Epithelial cell of proximal tubule (primary cell): ENCODE results near the gene MTCL1. TPM values are rescaled to one million over a fixed set of nuclear protein-coding genes. Genes with fewer than 3 reads are reported as not detected.

Experiments
- DNase-seq: peaks from one replicate; pipeline ENCODE4 v3.0.0-alpha.2; 2011; ENCODE audit warnings: low read depth
- H3K4me3 ChIP-seq: 2 replicates; pipeline ENCODE4 v1.5.1; 2011; ENCODE audit warnings: low read depth, mild to moderate bottlenecking, low read length
- total RNA-seq: library from RNA; depleted of rRNA; stranded (reverse); fragments of >200 nt; gene quantifications from 2 replicates; pipeline ENCODE4 v1.2.3, GENCODE V29; 2015
- TF ChIP-seq, protein P1 (sequence below): conservative IDR thresholded peaks from 2 replicates; pipeline ENCODE4 v1.5.1; 2012; ENCODE audit warnings: low read depth, mild to moderate bottlenecking, low read length

Gene MTCL1
- total RNA-seq, 1 donor from 2014 or later: 60.1 TPM

DNA sequence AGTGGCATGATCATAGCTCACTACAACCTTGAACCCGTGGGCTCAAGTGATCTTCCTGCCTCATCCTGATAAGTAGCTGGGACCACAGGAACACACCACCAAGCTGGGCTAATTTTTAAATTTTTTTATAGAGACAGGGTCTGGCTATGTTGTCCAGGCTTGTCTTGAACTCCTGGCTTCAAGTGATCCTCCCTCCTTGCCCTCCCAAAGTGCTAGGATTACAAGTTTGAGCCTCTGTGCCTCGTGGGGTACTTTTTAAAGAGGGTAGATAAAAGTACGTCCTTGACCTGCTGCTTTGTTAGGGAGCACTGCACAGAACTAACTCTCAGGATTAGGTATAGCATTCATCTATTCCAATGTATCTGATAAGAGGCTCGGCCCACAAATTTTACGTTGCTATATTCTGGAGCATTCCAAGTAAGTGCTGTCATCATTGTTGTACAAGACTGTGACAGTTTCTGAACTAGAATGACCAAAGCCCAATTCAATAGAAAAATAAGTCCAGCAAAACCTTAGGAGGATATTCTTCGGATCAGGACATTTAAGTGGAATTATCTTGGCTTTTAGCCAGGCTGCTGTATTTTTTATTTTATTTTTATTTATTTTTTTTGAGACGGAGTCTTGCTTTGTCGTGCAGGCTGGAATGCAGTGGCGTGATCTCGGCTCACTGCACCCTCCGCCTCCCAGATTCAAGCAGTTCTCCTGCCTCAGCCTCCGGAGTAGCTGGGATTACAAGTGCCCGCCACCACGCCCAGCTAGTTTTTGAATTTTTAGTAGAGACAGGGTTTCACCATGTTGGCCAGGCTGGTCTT lies 4.1 kb downstream of the MTCL1 start:
- H3K4me3 ChIP-seq: no peak overlapping the region
- TF ChIP-seq, protein P1, sequence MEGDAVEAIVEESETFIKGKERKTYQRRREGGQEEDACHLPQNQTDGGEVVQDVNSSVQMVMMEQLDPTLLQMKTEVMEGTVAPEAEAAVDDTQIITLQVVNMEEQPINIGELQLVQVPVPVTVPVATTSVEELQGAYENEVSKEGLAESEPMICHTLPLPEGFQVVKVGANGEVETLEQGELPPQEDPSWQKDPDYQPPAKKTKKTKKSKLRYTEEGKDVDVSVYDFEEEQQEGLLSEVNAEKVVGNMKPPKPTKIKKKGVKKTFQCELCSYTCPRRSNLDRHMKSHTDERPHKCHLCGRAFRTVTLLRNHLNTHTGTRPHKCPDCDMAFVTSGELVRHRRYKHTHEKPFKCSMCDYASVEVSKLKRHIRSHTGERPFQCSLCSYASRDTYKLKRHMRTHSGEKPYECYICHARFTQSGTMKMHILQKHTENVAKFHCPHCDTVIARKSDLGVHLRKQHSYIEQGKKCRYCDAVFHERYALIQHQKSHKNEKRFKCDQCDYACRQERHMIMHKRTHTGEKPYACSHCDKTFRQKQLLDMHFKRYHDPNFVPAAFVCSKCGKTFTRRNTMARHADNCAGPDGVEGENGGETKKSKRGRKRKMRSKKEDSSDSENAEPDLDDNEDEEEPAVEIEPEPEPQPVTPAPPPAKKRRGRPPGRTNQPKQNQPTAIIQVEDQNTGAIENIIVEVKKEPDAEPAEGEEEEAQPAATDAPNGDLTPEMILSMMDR: no peak
- DNase-seq: no peak

DNA sequence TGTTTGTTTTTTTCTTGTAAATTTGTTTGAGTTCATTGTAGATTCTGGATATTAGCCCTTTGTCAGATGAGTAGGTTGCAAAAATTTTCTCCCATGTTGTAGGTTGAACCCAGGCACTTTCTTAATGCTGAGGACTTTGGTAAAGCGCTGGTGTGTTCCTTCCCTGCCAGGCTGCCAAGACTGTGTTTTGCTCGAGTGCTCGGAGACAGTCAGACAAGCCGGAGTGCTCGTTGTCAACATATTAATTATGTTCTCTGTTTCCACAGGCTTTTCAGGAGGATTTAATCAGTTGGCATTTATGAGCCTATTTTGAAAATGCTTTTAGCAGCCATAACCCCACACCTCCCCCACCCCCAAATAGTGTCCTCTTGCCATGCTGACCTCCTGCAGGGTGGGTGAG lies 6.4 kb downstream of the MTCL1 start:
- no peak for DNase-seq
- TF ChIP-seq, protein P1: no peak
- no peak overlapping the region for H3K4me3 ChIP-seq

DNA sequence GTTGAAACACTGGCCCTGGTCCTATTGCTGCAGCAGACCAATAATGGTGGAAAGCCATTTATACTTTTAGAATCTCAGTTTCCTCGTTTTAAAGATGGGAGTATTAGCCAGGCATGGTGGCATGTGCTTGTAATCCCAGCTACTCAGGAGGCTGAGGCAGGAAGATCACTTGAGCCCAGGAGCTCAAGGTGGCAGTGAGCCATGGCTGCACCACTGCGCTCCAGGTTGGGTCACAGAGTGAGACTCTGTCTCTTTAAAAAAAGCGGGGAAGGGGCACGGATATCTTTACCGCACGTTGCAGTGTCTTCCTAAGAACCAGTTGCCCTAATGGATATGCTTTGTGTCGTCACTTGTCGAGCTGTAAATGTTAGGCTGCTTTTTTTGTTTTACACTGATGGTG lies 8.3 kb downstream of the MTCL1 start:
- DNase-seq: no peak
- TF ChIP-seq, protein P1: no peak
- no peak overlapping the region for H3K4me3 ChIP-seq

DNA sequence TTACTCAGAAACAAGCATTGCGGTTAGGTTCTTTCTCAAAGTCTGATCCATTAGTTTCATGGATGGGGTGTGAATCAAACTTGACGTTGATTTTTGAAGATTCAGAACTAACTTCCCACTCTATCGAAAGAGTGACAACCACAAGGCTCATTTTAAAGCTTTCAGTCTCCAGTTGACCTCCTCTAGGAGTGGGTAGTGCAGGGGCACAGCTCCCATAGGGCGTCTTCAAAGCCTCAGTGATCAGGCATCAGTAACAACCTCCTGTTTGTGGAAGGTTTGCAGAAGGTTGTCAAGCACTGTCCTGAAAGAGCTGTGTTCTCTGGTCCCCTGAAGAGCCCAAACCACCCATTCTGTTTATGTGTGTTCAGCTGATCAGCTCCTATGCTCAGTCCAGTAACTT lies 10.2 kb downstream of the MTCL1 start:
- no peak overlapping the region for H3K4me3 ChIP-seq
- no peak for DNase-seq
- TF ChIP-seq, protein P1: no peak

DNA sequence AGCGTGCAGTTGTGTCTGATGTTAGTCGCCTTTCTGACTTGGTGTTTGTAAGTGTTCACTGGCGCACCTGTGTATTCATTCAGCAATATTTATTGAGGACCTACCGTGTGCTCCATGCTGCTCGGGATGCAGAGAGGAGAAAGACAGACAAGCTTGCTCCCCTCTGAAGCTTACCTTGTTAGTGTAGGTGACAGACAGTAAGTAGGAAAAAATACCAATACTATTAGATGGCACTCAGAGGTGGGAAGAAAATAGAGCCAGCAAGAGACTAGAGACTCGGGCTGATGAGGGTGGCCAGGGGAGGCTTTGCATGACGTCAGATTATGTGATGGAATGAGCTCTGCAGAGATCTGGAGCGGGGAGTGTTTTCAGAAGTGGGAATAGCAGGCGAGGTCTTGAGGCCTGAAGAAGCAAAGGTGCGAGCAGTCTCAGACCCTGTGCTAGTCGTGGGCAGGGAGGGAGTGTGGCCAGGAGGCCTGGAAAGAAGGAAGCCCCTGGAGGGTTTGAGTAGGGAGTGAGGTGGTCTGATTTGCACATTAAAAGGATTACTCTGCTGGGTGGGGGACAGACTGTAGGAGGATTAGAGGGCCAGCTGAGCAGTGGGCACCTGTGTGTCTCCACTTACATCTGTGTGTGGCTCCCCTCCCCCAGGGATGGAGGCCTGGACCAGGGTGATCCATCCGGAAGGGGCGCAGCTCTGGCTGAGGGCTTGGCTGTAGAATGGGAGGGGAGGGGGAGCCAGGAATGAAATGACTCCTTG lies 11.8 kb downstream of the MTCL1 start:
- TF ChIP-seq, protein P1: no peak
- no peak overlapping the region for H3K4me3 ChIP-seq
- no peak for DNase-seq

DNA sequence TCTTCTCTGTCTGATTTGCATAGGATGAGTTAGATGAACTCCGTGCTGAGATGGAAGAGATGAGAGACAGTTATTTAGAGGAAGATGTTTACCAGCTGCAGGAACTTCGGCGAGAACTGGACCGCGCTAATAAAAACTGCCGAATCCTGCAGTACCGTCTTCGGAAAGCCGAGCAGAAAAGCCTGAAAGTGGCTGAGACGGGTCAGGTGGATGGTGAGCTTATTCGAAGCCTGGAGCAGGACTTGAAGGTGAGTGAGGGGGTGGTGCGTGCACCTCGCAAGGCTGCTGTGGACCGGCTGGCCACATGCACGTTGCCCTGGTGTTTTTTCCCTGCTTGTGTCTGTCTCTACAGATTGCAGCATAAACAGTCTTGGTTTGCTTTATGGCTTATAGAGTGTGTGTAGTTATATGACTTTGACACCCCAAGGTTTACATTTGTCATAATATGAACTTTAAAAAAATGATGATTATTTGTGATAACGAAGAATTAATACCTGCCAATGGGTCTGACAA lies 13.1 kb downstream of the MTCL1 start:
- DNase-seq: no peak
- no peak overlapping the region for H3K4me3 ChIP-seq
- TF ChIP-seq, protein P1: no peak
